WTC11 (cell line): ENCODE data around the gene MUC4. TPM values are rescaled to one million over a fixed set of nuclear protein-coding genes. Genes with fewer than 3 reads are reported as not detected.
"Not testable (repeated sequence)": the region's sequence is repeated elsewhere in the genome, so short reads cannot be mapped to it uniquely, and the experiment has no call there.

Source experiments
- ATAC-seq: fragments of 200-7000 bp; cut with Tn5 transposase; 2 replicates; pipeline ENCODE4 v1.10.0; 2021; ENCODE audit warnings: mild to moderate bottlenecking, moderate library complexity
- CTCF ChIA-PET: fragments of 300-600 bp; sonication (Branson Sonifier 250); formaldehyde crosslinking; loops from one replicate; lab custom pipeline; 2021; ENCODE audit warnings: antibody characterized with exemption; lab: Charles Lee
- POLR2A ChIA-PET: fragments of 350-600 bp; sonication (Branson Sonifier 250); formaldehyde crosslinking; loops from one replicate; lab custom pipeline; 2021; ENCODE audit warnings: antibody characterized with exemption; lab: Charles Lee
- DNase-seq: peaks from one replicate; pipeline ENCODE4 v3.0.0; 2021; ENCODE audit warnings: low spot score
- H3K27ac Mint-ChIP-seq: 2 replicates; pipeline ENCODE4 v1.8.0; 2021; ENCODE audit warnings: mixed read lengths
- H3K27me3 Mint-ChIP-seq: 2 replicates; pipeline ENCODE4 v1.8.0; 2021; ENCODE audit warnings: low read depth, mild to moderate bottlenecking, moderate library complexity, mixed read lengths
- H3K36me3 Mint-ChIP-seq: 2 replicates; pipeline ENCODE4 v1.8.0; 2021; ENCODE audit warnings: mixed read lengths
- H3K4me1 Mint-ChIP-seq: 2 replicates; pipeline ENCODE4 v1.8.0; 2022; ENCODE audit warnings: mixed read lengths
- H3K4me3 Mint-ChIP-seq: 2 replicates; pipeline ENCODE4 v1.8.0; 2021; ENCODE audit warnings: mild to moderate bottlenecking, moderate library complexity, mixed read lengths
- H3K9me3 Mint-ChIP-seq: 2 replicates; pipeline ENCODE4 v1.8.0; 2021; ENCODE audit warnings: mixed read lengths
- ELF4 ChIP-seq: sonication (generic); formaldehyde crosslinking; IDR thresholded peaks from 2 replicates; pipeline ENCODE4 v1.8.1; 2022; ENCODE audit warnings: low read depth, mild to moderate bottlenecking, moderate library complexity, missing genetic modification reagents
- FOXJ3 ChIP-seq: sonication (generic); formaldehyde crosslinking; IDR thresholded peaks from 2 replicates; pipeline ENCODE4 v1.9.0; 2021; ENCODE audit warnings: missing genetic modification reagents, mild to moderate bottlenecking, borderline replicate concordance
- HMGXB4 ChIP-seq: sonication (generic); formaldehyde crosslinking; IDR thresholded peaks from 2 replicates; pipeline ENCODE4 v1.8.1; 2023; ENCODE audit warnings: mild to moderate bottlenecking, moderate library complexity, missing genetic modification reagents
- JUN ChIP-seq: sonication (generic); formaldehyde crosslinking; IDR thresholded peaks from 2 replicates; pipeline ENCODE4 v1.8.0; 2023; ENCODE audit warnings: mild to moderate bottlenecking, missing genetic modification reagents
- MXD4 ChIP-seq: fragments of 250-450 bp; sonication (Bioruptor Pico); IDR thresholded peaks from 2 replicates; pipeline ENCODE4 v1.8.0; 2021; ENCODE audit warnings: mild to moderate bottlenecking, moderate library complexity, borderline replicate concordance
- USF1 ChIP-seq: sonication (generic); formaldehyde crosslinking; IDR thresholded peaks from 2 replicates; pipeline ENCODE4 v1.8.0; 2022; ENCODE audit warnings: mild to moderate bottlenecking, missing genetic modification reagents
- ZBTB21 ChIP-seq: sonication (generic); formaldehyde crosslinking; IDR thresholded peaks from 2 replicates; pipeline ENCODE4 v1.8.1; 2023; ENCODE audit warnings: mild to moderate bottlenecking, missing genetic modification reagents, borderline replicate concordance
- ZNF671 ChIP-seq: fragments of 250-450 bp; sonication (Bioruptor Pico); IDR thresholded peaks from 2 replicates; pipeline ENCODE4 v1.8.0; 2021; ENCODE audit warnings: mild to moderate bottlenecking
- ZSCAN18 ChIP-seq: fragments of 250-450 bp; sonication (Bioruptor Pico); IDR thresholded peaks from 2 replicates; pipeline ENCODE4 v2.1.2; 2022; ENCODE audit warnings: mild to moderate bottlenecking, moderate library complexity
- total RNA-seq: library from RNA; stranded (reverse); gene quantifications from 3 replicates; pipeline ENCODE4 v1.2.3, GENCODE V29; 2021
- TF ChIP-seq, protein P1 (sequence below): sonication (generic); formaldehyde crosslinking; conservative IDR thresholded peaks from 2 replicates; pipeline ENCODE4 v1.8.1; 2022; ENCODE audit warnings: mild to moderate bottlenecking, missing genetic modification reagents
- TF ChIP-seq, protein P2 (sequence below): sonication (generic); formaldehyde crosslinking; IDR thresholded peaks from 2 replicates; pipeline ENCODE4 v1.8.1; 2023; ENCODE audit warnings: mild to moderate bottlenecking, missing genetic modification reagents, moderate library complexity
- TF ChIP-seq, protein P3 (sequence below): fragments of 200-600 bp; IDR thresholded peaks from 2 replicates; pipeline ENCODE4 v1.8.0; 2022; ENCODE audit warnings: antibody characterized with exemption

MUC4 gene
- total RNA-seq, 1 experiment from 2014 or later, result 2.1 TPM

- TF ChIP-seq, protein P1, sequence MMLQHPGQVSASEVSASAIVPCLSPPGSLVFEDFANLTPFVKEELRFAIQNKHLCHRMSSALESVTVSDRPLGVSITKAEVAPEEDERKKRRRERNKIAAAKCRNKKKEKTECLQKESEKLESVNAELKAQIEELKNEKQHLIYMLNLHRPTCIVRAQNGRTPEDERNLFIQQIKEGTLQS (CRISPR knock-in tag), result no peak
Measured at GRCh38 chr3:195744437-195744836, 67.3 kb downstream of the MUC4 start (continued).

- no peaks in the 10 kb centered on the region for H3K36me3 Mint-ChIP-seq
- POLR2A ChIA-PET, result no interaction called here
- H3K9me3 Mint-ChIP-seq, result peaks cover 5% of the 10 kb centered on the region
- no peak for DNase-seq
- ATAC-seq, result no peak
- TF ChIP-seq USF1 (CRISPR knock-in tag) (peak; percentile 27; the same call in 1 of the 2 replicates), JUN (CRISPR knock-in tag) (no peak)
- TF ChIP-seq, protein P2, sequence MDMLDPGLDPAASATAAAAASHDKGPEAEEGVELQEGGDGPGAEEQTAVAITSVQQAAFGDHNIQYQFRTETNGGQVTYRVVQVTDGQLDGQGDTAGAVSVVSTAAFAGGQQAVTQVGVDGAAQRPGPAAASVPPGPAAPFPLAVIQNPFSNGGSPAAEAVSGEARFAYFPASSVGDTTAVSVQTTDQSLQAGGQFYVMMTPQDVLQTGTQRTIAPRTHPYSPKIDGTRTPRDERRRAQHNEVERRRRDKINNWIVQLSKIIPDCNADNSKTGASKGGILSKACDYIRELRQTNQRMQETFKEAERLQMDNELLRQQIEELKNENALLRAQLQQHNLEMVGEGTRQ (CRISPR knock-in tag), result peak; percentile 62
- TF ChIP-seq, all 79 proteins: peak for 2
- H3K4me3 Mint-ChIP-seq, result no peak overlapping the region
- CTCF ChIA-PET, result interaction anchor here (1.6 to 1.7 kb wide), 2 partner anchors 8 to 70 kb away, joined by 3 to 9 read pairs; no protein-coding TSS in a partner anchor
- no peaks in the 10 kb centered on the region for H3K4me1 Mint-ChIP-seq
- no peak overlapping the region for H3K27ac Mint-ChIP-seq
- peaks cover 6% of the 10 kb centered on the region for H3K27me3 Mint-ChIP-seq
Measured at GRCh38 chr3:195739561-195740111, 72.1 kb downstream of the MUC4 start.

- POLR2A ChIA-PET, result no interaction called here
- Mint-ChIP-seq H3K9me3 (peaks cover 5% of the 10 kb centered on the region), H3K27me3 (no peaks in the 10 kb centered on the region; the same call in 1 of the 2 replicates), H3K27ac (no peak overlapping the region), H3K36me3 (no peaks in the 10 kb centered on the region), H3K4me3 (no peak overlapping the region), H3K4me1 (no peaks in the 10 kb centered on the region)
- ATAC-seq (no peak), DNase-seq (no peak)
- CTCF ChIA-PET, result interaction anchor here (0.5 to 1.7 kb wide), 6 partner anchors 9 to 989 kb away, joined by 3 to 9 read pairs (median 3); no protein-coding TSS in a partner anchor
- TF ChIP-seq HMGXB4 (CRISPR knock-in tag) (no peak), JUN (CRISPR knock-in tag) (no peak), FOXJ3 (CRISPR knock-in tag) (no peak), ELF4 (CRISPR knock-in tag) (no peak), ZBTB21 (no peak), MXD4 (CRISPR knock-in tag) (no peak), ZNF671 (CRISPR knock-in tag) (no peak), ZSCAN18 (CRISPR knock-in tag) (no peak)
- TF ChIP-seq, protein P3, sequence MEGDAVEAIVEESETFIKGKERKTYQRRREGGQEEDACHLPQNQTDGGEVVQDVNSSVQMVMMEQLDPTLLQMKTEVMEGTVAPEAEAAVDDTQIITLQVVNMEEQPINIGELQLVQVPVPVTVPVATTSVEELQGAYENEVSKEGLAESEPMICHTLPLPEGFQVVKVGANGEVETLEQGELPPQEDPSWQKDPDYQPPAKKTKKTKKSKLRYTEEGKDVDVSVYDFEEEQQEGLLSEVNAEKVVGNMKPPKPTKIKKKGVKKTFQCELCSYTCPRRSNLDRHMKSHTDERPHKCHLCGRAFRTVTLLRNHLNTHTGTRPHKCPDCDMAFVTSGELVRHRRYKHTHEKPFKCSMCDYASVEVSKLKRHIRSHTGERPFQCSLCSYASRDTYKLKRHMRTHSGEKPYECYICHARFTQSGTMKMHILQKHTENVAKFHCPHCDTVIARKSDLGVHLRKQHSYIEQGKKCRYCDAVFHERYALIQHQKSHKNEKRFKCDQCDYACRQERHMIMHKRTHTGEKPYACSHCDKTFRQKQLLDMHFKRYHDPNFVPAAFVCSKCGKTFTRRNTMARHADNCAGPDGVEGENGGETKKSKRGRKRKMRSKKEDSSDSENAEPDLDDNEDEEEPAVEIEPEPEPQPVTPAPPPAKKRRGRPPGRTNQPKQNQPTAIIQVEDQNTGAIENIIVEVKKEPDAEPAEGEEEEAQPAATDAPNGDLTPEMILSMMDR, result no peak
Measured at GRCh38 chr3:195738274-195739044, 73.3 kb downstream of the MUC4 start.

DNA sequence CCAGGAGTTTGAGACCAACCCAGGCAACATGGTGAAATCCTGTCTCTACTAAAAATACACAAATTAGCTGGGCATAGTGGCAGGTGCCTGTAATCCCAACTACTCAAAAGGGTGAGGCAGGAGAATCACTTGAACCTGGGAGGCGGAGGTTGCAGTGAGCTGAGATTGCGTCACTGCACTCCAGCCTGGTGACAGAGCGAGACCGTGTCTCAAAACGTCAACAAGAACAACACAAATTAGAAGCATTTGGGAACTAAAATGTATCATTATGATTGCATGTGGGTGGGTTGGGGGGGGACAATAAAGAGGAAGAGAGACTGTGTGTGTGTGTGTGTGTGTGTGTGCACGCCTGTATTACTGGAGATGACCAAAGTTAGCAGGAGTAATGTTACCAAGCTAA lies 73.9 kb downstream of the MUC4 start:
- POLR2A ChIA-PET, H3K27ac Mint-ChIP-seq: not testable (repeated sequence)

More for the DNA sequence above, 73.9 kb downstream of the MUC4 start:
- CTCF ChIA-PET, H3K4me1 Mint-ChIP-seq, ATAC-seq, H3K4me3 Mint-ChIP-seq, DNase-seq, H3K9me3 Mint-ChIP-seq, H3K36me3 Mint-ChIP-seq, H3K27me3 Mint-ChIP-seq: not testable (repeated sequence)
